HG03439 (cell line): ENCODE data around the gene STK11IP.

Experiments
- ATAC-seq: cut with Tn5 transposase; IDR thresholded peaks from one replicate; pipeline ENCODE4 v1.9.1; 2021; ENCODE audit warnings: mild to moderate bottlenecking, moderate library complexity; ENCODE audit not compliant: unreplicated experiment

The STK11IP gene

GRCh38 chr2:219613461-219614070 lies 15.9 kb downstream of the STK11IP start:
- no peak for ATAC-seq

GRCh38 chr2:219614076-219614860 lies 16.6 kb downstream of the STK11IP start:
- ATAC-seq, result no peak

DNA sequence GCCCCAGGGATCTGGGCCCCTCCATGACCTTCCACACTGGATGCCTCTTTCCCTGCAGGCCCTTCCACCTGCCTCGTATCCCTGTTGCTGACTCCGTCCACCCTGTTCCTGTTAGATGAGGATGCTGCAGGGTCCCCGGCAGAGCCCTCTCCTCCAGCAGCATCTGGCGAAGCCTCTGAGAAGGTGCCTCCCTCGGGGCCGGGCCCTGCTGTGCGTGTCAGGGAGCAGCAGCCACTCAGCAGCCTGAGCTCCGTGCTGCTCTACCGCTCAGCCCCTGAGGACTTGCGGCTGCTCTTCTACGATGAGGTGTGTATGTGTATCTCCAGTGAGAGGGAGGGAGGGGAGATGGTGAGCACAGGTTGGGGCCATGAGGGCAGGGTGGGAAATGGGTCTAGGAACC lies 17.4 kb downstream of the STK11IP start:
- ATAC-seq, result no peak

- ATAC-seq, result no peak
These were observed 18.2 kb downstream of the STK11IP start for GRCh38 chr2:219615894-219616293.

GRCh38 chr2:219616550-219616949 lies 18.9 kb downstream of the STK11IP start:
- no peak for ATAC-seq

- ATAC-seq, result no peak
These were observed 21.1 kb downstream of the STK11IP start for GRCh38 chr2:219618733-219619122.

- no peak for ATAC-seq
These were observed 21.6 kb downstream of the STK11IP start for GRCh38 chr2:219619235-219619634.

DNA sequence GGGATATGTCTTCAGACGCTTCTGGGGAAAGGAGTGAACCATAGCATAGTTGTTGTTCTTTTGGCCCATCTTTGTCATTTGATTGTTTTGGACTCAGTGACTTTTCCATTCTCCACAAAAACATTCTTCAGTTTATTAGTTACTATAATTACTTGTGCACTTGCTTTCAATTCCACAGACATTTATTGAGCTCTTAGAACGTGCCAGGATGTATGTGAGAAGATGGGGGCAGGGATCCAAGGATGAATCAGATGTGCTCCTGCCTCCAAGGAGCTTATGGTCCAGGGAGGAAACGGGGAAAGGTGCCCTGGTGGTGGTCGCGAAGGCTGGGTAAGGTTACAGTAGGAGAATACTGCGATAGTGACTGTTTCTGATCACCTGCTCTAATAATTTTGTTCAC lies 22.9 kb downstream of the STK11IP start:
- ATAC-seq, result no peak

- ATAC-seq, result no peak
These were observed 24.3 kb downstream of the STK11IP start for GRCh38 chr2:219621935-219622334.

- no peak for ATAC-seq
These were observed 24.8 kb downstream of the STK11IP start for GRCh38 chr2:219622472-219622871.

- no peak for ATAC-seq
These were observed 26.9 kb downstream of the STK11IP start for GRCh38 chr2:219624565-219624964.

- ATAC-seq, result no peak
These were observed 27.5 kb downstream of the STK11IP start for GRCh38 chr2:219625179-219625578.

- ATAC-seq, result no peak
These were observed 28.9 kb downstream of the STK11IP start for GRCh38 chr2:219626540-219626939.

DNA sequence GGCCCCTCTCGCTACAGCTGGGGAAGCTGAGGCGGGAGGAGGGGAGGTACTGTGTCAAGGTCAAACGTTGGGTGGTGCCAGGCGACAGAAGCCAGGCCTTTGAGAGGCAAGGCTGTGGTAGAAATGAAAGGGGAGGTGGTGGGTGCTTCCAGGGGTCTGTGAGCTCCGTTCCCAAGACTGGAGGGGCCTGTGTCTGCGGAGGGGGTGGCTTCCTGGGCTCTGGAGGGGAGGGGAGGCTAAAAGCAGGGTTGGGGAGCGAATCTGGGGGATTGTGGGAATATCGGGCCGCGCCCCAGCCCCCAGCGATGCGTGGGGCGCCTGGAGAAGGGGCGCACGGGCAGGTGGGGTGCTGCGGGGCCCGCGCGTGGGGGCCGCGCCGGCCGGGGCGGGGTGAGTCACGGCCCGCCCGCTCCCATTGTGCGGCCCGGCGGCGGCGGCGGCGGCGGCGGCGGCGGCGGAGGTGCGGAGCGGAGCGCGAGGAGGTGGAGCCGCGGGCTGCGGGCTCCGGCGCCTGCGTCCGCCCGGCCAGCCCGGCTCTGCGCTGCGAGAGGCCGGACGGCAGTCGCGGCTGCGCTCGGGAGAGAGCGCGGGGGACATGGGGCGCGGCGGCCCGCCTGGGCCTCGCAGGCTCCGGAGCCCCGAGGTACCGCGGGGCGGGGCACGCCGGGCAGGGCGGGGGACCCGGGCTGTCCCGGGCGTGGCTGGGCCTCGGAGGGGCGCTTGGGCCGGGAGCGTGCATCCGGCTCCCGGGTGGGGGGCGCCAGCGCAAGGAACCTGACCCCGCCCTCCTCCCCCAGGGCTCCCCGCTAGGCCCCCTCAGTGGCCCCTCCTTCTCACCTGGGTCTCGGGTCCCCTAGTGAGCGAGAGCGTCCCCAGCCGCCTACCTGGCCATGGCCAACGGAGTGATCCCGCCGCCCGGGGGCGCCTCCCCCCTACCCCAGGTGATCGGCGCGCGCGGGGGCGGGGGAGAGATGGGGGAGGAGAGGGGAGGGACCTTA lies 29.7 kb downstream of the STK11IP start, which contains the start of gene SLC4A3:
Gene SLC4A3, plus strand, starts transcription at position 528 of the 998 bp plus-strand sequence. Its CDS starts 363 bp downstream, at position 891.
- no peak for ATAC-seq

DNA sequence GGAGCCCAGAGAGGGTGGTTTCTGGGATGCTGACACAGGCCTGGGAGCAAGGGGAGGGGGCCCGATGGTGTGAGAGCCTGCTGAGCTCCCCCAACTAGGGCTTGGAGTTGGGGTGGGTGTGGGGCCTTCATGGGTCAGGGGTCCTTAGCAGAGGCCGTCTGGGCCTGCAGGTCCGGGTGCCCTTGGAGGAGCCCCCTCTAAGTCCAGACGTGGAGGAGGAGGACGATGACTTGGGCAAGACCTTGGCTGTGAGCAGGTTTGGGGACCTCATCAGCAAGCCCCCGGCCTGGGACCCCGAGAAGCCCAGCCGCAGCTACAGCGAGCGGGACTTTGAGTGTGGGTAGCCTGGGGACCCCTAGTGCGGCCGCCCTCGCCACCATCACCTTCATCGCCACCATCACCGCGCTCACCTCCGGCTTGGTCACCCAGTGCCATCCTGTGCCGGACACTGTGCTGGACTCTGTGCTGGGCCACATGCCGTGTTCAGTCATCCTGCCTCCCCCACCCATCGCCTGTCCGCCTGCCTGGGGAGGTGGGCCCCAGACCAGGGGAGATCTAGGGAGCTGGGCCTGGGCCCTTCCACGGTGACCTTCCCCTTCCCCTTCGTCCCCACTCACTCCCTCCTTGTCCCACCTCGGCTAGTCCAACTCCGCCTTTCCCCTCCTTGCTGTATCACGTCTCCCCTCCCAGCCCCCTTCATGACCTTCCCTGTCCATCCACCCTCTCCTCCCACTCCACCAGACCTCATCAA lies 30.8 kb downstream of the STK11IP start:
- ATAC-seq, result no peak

DNA sequence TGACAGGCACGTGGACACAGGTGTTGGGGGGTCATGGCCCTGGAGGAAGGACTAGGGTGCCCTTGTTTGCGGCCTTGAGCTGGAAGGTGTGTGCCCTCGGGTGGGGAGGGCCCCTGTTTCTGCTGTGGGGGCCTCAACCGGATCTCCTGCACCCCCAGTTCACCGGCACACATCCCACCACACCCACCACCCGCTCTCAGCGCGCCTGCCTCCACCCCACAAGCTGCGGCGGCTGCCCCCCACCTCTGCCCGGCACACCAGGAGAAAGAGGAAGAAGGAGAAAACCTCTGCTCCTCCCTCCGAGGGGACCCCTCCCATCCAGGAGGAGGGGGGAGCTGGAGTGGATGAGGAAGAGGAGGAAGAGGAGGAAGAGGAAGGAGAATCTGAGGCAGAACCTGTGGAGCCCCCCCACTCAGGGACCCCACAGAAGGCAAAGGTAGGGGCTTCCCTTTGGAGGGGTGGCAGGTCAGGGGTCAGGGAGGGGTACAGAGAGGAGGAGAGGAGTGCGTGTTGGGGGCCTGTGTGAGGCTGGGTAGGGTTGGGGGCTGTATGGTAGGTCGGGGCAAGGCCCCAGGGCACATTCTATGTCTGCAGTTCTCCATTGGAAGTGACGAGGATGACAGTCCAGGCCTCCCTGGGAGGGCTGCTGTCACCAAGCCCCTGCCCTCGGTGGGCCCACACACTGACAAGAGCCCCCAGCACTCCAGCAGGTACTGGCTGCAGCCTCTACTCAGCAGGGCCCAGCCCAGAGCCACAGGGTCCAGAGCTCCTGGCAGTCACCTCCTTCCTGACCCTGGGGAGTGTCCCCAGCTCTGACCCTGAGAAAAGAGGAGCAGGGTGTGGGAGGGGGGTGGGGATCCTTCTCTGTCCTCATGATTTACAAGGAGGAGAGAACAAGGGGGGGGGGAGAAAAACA lies 31.6 kb downstream of the STK11IP start:
- no peak for ATAC-seq

- ATAC-seq, result no peak
These were observed 32.5 kb downstream of the STK11IP start for GRCh38 chr2:219629976-219630695.

DNA sequence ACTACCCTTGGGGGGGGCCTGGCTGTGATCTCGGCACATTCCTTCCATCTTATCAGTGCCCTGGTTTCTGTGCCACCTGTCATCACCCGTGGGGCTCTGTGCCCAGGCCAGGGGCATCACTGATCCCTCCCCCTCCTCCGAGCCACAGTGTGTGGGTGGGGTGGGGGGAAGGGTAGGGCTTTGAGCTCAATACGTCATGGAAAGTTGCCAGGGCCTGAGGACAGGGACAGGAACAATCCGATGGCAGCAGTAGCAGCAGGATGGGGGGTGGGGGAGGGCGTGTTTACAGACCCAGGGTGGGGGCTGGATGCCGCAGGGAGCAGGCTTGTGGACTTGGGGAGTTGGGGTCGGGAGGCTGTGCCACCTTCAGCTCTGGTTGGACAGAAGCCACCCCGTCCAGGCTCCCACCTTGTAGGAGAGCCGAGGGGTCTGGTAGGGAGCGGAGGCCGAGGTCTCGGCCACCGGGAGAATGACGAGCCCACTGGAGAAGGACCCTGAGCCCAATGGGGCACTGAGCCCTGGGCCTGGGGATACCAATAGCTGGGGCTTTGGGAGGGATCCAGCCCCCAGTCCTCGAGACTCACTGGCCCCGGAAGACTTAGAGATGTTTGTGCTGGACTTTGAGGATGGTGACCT lies 33.2 kb downstream of the STK11IP start:
- ATAC-seq, result no peak
